HG03342 (cell line): ENCODE results near the gene STXBP4.
"Not testable (repeated sequence)": the region's sequence is repeated elsewhere in the genome, so short reads cannot be mapped to it uniquely, and the experiment has no call there.

Experiments
- ATAC-seq: cut with Tn5 transposase; IDR thresholded peaks from one replicate; pipeline ENCODE4 v1.9.1; 2021; ENCODE audit warnings: mild to moderate bottlenecking, moderate library complexity; ENCODE audit not compliant: unreplicated experiment

STXBP4 gene

DNA sequence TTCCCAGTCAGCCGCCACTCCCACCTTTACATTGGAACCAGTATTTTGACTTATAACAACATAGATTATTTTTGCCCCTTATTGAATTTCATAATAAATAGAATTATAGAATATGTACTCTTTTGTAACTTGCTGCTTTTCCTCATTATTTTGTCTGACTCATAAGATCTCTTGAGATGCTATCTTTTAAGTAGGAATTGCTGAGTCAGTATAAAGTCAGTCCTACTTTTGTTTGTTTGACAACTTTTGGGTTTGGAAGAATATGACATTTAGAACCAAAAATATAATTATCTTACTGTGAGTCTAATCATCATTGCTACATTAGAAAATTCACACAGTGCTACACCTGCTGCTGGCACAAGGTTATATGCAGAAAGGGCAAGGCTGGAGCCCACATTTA is 69.7 kb downstream of the STXBP4 start:
- peak; percentile 4 for ATAC-seq

DNA sequence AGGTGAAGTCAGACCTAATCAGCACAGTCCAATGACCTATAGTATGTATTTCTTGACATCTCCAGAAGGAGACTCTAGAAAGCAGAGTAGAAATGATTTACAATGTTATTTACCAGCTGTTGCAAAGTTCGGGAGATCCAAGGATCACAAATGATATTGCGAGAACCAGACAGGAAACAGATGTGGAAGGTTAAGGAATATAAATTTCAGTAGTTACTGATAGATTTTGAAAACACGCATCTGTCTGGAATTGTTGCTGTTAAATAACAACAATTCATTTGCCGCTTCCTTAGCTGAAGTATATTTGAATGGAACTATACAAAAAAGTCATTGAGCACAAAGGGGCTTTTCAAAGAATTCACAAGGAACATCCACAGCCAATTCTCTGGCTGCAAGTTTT is 72.0 kb downstream of the STXBP4 start:
- no peak for ATAC-seq

DNA sequence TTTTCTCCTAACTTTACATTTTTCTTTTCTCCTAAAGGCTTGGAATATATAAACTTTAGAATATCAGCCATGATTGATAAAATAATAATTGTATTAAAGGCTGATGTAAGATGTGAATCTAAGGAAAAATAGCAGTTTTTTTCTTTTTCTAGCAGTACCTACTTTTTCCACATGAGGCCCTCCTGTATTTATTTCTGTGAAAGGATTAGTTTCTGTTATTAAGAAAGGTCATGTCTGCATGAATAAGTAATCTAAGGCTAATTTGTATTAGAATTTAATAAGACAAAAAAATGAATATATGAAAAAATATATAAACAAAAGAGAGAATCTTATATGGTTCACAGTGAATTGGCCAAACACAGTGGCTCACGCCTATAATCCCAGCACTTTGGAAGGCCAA is 85.3 kb downstream of the STXBP4 start:
- ATAC-seq = no peak

DNA sequence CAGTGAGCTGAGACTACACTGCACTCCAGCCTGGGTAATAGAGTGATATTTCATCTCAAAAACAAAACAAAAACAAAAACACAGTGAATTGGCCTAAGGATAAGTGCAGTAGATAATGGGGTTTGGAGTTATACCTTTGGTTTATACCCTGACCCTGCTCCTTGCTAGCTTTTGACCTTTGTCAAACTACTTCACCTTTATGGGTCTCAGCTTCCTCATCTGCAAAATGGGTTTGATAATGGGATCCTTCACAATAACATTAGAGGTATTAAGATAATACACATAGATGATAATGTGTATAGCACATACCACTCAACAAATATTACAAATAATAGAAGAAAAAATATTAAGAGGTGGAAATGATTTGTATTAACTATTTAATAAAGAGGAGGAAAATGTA is 85.9 kb downstream of the STXBP4 start:
- no peak for ATAC-seq

DNA sequence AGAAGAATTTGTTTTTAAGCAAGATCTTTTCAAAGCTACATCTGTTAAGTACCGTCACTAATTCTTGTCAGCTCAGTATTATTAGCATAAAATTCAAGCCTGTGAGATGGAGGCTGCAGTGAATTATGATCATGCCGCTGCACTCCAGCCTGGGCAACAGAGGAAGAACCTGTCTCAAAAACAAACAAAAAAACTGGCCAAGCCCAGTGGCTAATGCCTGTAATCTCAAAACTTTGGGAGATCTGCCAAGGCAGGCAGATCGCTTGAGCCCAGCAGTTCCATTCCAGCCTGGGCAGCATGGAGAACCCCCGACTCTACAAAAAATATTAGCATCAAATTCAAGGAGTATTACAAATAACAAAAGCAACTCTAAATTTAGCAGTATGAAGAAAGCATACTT is 88.0 kb downstream of the STXBP4 start:
- ATAC-seq = no peak

DNA sequence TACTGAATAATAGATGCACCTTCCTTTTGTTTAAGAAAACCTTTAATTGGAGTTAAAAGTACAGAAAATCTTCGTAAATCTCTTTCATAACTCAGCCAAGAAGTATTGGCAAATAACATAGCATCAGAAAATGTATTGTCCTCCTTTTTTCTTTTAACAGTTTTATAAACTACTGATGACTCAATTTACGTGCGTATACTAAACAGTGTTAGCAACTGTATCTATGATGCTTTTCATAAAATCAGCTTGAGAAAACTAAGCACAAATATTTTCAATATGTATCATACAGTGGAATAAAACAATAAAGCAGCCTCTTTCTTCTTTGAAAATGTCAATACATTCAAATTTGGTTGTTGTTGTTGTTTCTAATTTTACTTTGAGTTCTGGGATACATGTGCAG is 88.6 kb downstream of the STXBP4 start:
- no peak for ATAC-seq

DNA sequence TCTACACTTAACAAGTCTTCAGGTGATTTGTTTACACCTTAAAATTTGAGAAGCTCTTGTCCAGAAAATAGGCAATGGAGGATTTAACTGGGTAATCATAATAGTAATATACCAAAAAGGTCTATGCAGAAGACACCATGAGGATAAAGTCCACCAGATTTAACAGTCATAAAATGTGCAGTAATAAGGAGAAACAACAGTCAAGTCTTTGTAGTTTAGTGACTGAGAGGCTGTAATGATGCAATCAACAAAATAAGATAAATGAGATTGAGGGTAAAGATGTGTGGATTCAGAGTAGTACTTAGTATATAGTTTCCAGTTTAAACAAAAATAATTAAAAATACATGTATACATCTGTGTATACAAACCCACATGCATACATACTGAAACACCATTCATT is 91.2 kb downstream of the STXBP4 start:
- ATAC-seq = no peak

DNA sequence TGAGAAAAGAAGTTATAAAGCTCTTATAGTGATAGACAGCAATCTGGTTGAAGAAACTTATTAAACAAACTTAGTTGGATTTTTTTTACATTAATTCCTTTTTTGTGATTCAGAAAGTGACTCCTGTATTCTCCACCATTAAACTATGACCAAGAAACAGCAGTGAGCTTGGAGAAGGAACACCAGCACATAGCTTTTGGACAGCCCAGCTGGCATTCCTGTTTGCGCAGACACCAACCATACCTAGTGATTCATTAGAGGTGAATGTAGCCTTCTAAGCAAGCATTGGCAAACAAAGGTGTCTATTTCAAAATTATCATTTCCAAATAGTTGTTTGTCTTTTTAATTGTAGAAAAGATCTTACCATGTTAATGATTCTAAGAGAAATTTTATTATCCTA is 94.4 kb downstream of the STXBP4 start:
- no peak for ATAC-seq

DNA sequence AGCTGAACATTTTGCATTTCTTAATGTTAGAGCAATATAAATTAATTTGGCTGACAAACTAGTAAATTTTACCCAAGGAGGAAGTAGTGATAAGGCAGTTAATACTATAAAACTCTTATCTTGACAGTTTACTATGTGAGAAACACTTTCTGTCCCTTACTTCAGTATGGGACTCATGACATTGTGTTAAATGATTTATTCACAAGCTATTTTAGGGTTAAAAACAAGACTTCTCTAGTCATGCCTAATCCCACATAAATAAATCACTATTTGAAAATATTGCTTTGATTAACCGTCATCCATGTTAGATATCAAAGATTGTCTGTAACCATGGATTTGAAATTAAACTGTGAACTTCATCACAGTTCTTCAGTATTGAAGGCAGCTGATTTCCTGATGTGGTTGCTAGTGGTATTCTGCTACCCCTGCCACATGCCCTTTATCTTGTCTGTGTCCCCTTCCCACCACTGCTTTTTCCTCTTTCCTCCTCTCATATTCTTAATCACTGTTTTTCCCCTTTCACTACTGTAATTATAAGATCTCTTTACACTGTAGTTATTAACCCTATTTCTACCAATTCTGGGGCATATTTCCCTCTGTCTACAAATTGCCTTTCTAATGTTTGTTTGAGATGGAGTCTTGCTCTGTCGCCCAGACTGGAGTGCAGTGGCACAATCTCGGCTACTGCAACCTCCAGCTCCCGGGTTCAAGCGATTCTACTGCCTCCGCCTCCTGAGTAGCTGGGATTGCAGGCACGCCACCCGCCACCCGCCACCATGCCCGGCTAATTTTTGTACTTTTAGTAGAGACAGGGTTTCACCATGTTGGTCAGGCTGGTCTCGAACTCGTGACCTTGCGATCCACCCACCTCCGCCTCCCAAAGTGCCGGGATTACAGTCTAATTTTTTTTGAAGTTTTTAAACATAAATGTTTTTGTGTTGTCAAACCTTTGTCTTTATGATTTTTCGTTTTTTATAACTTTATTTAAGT is 95.6 kb downstream of the STXBP4 start:
- ATAC-seq = no peak

DNA sequence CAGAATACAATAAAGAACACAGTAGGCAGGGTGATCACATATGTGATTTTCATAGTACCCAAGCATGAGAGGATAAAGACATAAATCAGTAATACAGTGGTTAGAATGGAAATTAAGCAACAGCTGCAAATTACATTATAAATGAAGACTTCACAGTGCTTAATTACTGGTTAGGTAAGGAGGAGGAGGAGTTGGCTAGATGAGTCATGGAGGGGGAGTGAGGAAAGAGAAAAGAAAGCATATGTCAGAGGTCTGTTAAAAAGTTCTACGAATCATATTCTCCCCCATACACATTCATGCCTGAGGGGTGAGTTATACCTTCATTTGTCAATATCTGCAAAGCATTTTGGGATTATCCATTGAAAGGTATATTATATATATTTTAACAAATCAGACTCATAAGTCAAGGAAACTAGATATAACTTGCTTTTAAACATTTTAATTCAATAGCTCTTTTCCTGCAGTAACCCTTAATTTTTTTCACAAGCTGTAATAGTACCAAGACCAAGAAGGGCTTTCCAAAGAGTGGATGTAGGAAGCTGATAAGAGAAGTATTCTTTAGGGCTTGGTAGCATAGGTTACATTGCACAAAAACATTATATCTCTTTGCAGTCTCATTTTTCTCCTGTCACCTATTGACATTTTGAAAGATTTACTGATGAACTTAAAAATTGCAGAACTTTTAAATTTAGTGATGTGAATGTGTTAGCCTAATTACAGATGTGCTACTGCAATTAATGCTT is 99.3 kb downstream of the STXBP4 start:
- ATAC-seq = no peak

DNA sequence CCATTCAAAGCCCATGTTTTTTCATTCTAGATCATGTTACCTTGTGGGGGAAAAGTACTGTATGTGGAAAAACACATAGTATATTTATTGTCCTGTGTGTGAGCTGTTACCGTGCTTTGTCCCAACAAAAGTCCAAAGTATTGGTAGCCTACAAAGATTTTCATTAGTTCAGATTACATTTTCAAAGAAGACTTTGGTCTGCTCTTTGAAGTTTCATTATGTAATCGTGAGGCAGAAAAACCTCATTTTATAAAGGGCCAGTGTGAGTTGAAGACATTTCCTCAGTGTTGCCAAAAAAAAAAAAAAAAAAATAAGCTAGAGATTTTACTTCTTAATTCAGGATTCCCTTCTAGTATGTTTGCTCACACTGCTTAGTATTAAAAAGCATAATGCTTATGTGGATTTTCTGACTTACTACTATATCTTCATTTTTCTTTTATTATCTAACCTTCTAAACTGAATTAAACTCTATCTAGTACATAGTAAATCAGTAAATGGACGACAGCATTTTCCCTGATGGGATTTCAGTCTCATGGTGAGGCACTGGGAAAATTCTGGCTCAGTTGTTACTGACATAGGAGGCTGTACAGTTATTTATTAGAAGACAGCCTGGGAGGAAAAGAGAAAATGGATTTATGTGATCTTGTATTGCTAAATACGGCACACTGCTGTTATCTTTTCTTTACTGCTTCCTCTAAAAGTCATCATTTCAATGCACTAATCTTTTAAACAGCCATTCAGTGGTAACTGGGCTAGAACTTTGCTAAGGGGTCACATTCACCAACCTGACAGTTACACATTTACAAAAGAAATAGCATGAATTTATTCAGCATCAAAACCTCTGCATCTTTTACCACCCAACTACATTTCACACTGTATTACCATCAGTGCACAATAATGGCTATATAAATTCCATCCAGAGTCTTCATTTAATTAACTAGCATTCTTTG is 100.6 kb downstream of the STXBP4 start:
- no peak for ATAC-seq

DNA sequence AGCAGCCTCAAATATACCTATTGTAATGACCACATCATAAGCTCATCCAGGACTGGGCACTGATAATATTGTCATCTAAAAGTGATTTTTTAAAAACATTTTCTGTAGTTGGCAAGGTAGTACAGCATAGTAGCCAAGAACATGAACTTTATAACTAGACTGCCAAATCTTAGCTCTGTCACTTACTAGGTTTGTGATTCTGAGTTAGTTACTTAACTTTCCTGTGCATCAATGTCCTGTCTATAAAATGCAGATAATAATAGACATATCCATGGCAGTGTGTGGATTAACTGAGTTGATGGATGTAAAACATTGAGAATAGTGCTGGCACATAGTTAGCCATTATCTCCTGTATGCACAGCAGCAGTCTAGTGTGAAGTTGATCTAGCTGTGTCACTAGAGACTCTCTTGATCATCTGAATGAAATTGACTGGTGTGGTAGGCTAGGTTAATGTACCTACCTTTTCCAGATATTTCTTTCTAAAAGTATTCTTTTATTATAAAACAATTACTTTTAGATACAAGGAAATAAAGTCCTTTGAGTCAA is 101.5 kb downstream of the STXBP4 start:
- ATAC-seq = no peak

DNA sequence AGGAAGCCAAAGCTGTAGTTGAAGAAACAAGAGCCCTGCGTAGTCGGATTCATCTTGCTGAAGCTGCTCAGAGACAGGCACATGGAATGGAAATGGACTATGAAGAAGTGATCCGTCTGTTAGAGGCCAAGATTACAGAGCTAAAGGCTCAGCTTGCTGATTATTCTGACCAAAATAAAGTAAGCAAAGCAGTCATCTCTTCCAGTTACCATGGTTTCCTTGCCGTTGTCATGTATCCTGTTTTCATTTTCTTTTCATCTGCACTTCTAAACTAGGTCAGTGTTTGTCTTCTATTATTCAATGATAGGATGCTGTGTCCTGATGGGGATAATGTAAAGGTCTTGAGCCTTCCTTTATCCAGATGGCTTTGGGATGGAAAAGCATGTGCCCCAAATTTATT is 104.3 kb downstream of the STXBP4 start:
- ATAC-seq = no peak

DNA sequence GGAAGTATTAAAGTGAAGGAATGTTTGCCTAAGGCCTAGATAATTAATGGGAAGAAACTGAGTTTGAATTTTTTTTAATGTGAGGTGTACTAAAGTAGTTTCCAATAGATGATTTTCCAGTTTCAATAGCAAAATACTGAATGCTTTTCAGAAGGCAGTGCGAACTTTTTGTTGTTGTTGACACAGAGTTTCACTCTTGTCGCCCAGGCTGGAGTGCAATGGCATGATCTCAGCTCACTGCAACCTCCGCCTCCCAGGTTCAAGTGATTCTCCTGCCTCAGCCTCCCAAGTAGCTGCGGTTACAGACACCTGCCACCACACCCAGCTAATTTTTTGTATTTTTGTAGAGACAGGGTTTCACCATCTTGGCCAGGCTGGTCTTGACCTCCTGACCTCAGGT is 104.9 kb downstream of the STXBP4 start:
- ATAC-seq = not testable (repeated sequence)

DNA sequence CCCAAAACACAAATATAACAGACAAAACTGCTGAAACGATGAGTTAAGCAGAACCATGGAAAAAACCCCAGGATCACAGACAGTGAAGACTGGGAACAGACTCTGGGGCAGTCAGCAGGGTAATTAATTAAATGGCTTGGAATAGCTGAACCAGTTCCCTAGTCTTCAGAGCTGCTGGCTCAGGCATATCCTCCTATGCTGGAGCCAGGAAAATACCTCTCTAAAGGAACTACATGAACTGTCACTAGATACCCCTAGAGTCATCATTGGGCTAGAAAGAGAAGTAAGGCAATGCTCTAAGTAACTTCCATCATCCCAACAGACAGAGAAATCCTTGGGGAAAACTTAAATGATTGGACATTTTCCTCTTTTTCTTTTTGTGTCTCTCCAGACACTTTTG is 113.0 kb downstream of the STXBP4 start:
- no peak for ATAC-seq

DNA sequence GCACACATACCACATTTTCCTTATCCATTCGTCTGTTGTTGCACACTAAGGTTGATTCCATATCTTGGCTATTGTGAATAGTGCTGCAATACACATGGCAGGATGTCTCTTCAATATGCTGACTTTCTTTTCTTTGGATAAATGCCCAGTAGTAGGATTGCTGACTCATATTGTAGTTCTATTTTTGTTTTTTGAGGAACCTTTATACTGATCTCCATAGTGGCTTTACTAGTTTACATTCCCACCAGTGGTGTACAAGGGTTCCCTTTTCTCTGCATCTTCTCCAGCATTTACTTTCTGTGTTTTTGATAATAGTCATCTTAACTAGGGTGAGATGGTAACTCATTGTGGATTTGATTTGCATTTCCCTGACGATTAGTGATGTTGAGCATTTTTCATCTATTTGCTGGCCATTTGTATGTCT is 118.1 kb downstream of the STXBP4 start:
- no peak for ATAC-seq

DNA sequence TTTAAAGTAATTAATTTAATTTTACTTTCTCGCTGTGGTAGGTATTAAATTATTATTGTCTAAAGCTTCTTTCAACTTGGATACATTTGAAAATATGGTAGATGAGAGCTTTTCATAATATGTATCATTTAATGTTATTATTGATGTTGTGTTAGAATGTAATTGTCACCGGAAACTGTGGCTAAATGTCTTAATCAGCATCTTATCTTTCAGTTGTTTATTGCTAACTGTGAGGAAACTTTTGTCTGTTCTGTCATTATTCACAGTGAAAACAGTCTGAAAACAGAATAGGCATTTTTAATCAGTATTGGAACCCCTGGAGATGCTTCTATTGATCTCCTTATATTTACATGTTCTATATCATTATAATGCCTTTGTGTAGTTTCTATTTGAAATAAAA is 120.7 kb downstream of the STXBP4 start:
- no peak for ATAC-seq

DNA sequence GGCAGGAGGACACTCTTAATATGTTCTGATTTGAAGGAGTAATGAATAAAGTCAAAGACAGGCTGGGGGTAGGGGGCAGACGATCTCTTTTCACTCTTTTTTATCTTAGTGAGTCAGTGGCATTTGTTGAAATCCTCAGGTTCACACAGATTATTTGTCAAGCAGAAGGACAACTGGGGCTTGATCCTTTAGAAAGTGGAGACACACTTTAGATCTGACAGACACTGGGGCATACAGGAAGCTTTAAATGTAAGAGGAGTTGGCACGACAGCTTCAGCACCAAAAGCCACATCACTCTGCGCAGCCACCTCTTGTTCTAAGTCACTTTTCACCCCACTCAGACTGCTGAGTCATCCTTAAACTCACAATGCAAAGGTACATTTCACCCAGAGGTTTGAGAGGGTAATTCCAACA is 121.5 kb downstream of the STXBP4 start:
- ATAC-seq = peak; percentile 97

DNA sequence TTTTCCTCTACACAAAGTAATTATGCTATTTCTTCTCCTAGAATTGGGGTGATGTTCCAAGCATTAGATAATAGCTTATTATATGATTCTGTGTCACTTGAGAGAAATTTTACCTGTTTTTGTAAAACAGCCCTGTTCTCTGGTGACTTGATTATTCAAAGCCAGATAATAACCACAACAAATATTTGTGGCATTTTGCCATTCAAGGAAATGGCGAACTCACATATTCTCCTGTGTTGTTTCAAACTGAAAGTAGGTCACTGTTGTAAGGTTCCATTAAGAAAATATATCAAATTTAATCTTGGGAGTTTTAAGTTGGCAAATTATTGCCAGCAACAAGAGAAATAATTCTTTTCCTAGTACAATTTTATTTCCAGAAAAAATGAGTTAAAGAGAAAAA is 124.8 kb downstream of the STXBP4 start:
- ATAC-seq = no peak

DNA sequence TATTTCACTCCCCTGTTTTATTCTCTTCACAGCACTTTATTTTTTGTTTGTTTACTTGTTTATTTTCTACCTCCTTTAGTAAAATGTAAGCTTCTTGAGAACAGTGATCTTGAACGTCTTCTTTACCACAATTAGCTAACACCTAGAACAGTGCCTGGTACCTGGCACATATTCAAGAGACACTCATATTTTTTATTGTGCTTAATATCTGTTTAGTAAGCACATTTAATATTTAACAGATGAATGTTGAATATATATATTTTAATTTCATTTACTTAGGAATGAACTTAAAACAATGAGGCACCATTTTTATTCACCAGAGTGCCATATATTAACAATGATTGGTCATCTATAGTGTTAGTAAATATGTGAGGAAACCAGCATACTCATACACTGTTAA is 130.2 kb downstream of the STXBP4 start:
- ATAC-seq = no peak

DNA sequence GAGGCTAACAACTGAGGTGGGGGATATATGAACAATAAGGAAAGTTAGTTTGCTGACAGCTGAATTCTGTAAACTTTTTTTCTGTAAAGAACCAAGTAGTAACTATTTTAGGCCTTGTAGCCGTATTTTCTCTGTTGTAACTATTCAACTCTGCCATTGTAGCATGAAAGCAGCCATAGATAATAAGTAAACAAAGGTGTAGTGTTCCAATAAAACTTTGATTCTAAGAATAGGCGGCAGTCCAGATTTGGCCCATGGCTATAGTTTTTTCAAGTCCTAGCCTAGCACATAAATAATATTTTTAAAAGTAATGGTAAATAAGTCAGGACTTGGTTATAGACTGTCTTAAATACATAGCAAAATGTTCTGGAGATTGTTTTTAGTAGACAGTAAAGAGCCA is 142.0 kb downstream of the STXBP4 start:
- ATAC-seq = no peak
